ENCODE measurements around the gene RPUSD1.

RPUSD1 gene

DNA sequence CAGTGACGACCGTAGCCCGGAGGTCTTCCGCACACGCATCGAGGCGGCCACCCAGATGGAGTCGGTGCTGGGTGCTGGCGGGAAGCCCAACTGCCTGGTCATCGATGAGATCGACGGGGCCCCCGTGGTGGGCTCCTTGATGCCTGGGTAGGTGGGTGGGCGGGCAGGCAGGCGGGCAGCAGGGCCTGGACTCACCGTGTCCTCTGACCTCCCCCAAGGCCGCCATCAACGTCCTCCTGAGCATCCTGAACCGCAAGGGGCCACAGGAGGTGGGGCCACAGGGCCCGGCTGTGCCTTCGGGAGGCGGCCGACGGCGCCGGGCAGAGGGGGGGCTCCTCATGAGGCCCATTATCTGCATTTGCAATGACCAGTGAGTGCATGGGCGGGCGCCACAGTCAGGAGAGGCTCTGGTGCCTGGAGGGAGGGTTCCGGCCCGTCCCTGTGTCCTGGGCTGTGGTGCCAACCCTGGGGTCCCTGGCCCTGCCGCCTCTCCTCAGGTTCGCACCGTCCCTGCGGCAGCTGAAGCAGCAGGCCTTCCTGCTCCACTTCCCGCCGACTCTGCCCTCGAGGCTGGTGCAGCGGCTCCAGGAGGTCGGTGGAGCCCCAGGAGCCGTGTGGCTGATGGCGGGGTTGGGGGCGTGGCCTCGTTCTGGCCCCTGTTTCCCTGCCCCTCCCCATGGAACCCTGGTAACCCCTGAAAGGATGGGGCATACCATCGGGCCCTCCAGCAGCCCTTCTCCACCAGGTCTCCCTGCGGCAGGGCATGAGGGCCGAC lies 4.2 kb upstream of the RPUSD1 start:
- Histone ChIP-seq H3K27ac (no peak overlapping the region), H3K4me3 (ENCODE audit: low read depth, low read length) (no peak overlapping the region), H3K36me3 (replicated peaks) (peaks cover 2% of the 10 kb centered on the region), H3K27me3 (replicated peaks) (no peaks in the 10 kb centered on the region)
- TF ChIP-seq, protein P1, sequence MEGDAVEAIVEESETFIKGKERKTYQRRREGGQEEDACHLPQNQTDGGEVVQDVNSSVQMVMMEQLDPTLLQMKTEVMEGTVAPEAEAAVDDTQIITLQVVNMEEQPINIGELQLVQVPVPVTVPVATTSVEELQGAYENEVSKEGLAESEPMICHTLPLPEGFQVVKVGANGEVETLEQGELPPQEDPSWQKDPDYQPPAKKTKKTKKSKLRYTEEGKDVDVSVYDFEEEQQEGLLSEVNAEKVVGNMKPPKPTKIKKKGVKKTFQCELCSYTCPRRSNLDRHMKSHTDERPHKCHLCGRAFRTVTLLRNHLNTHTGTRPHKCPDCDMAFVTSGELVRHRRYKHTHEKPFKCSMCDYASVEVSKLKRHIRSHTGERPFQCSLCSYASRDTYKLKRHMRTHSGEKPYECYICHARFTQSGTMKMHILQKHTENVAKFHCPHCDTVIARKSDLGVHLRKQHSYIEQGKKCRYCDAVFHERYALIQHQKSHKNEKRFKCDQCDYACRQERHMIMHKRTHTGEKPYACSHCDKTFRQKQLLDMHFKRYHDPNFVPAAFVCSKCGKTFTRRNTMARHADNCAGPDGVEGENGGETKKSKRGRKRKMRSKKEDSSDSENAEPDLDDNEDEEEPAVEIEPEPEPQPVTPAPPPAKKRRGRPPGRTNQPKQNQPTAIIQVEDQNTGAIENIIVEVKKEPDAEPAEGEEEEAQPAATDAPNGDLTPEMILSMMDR (IDR thresholded peaks at IDR 0.05; ENCODE audit: low read depth, low read length, missing control alignments) = no peak
- no peak for DNase-seq
- in situ Hi-C loops (cut with HindIII; ENCODE audit: low pct_ligation_motif_present, low sequenced_read_pairs) = no loop called here

DNA sequence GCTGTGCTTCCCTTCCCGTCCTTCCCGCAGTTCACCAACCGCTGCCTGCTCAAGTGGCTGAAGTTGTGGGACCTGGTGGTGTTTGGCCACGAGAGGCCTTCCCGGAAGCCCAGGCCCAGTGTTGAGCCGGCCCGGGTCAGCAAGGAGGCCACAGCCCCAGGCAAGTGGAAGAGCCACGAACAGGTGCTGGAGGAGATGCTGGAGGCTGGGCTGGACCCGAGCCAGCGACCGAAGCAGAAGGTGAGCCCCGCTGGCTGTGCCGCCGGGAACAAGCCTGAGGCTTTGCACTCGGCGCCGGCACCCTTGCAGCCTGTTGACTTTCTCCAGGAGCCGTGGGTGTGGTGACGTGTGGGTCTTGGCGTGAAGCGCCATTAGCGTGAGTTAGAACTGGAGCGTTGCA lies 3.0 kb upstream of the RPUSD1 start:
- in situ Hi-C loops (cut with HindIII; ENCODE audit: low pct_ligation_motif_present, low sequenced_read_pairs) = no loop called here
- TF ChIP-seq, protein P1 (IDR thresholded peaks at IDR 0.05; ENCODE audit: low read depth, low read length, missing control alignments) = no peak
- Histone ChIP-seq H3K27ac (no peak overlapping the region), H3K27me3 (replicated peaks) (no peaks in the 10 kb centered on the region), H3K4me3 (ENCODE audit: low read depth, low read length) (no peak overlapping the region), H3K36me3 (replicated peaks) (peaks cover 7% of the 10 kb centered on the region)
- no peak for DNase-seq

GRCh38 chr16:790086-790485 lies 1.9 kb upstream of the RPUSD1 start:
- in situ Hi-C loops (cut with HindIII; ENCODE audit: low pct_ligation_motif_present, low sequenced_read_pairs) = no loop called here
- no peaks in the 10 kb centered on the region for H3K27me3 ChIP-seq (replicated peaks)
- TF ChIP-seq, protein P1 (IDR thresholded peaks at IDR 0.05; ENCODE audit: low read depth, low read length, missing control alignments) = no peak
- no peak for DNase-seq
- H3K36me3 ChIP-seq (replicated peaks) = peaks cover 16% of the 10 kb centered on the region
- H3K27ac ChIP-seq = no peak overlapping the region
- no peak overlapping the region for H3K4me3 ChIP-seq (ENCODE audit: low read depth, low read length)

DNA sequence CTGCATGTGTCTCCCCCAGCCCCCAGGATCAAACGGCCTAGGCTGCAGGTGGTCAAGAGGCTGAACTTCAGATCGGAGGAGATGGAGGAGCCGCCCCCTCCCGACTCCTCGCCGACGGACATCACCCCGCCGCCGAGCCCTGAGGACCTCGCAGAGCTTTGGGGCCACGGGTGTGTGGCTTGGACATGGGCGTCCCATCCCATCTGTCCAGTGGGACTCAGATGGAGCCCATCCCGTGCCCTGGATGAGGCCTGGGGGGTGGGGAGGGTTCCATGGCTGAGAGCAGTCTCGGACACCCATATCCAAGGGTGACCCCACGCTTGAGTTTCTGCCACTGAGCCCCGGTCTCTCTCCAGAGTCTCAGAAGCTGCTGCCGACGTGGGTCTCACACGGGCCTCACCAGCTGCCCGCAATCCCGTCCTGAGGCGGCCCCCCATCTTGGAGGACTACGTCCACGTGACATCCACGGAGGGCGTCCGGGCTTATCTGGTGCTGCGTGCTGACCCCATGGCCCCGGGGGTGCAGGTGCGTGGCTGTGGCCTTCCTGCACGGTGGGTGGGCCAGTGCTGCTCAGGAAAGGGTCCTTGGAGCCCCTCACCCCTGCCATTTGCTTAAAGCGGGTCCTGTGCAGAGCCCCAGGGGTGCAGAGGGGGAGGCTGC lies 1.1 kb upstream of the RPUSD1 start:
- Histone ChIP-seq H3K27ac (no peak overlapping the region), H3K4me3 (ENCODE audit: low read depth, low read length) (peak overlapping the region; percentile 79), H3K27me3 (replicated peaks) (no peaks in the 10 kb centered on the region), H3K36me3 (replicated peaks) (peaks cover 16% of the 10 kb centered on the region)
- no peak for DNase-seq
- in situ Hi-C loops (cut with HindIII; ENCODE audit: low pct_ligation_motif_present, low sequenced_read_pairs) = no loop called here
- TF ChIP-seq, protein P1 (IDR thresholded peaks at IDR 0.05; ENCODE audit: low read depth, low read length, missing control alignments) = no peak

DNA sequence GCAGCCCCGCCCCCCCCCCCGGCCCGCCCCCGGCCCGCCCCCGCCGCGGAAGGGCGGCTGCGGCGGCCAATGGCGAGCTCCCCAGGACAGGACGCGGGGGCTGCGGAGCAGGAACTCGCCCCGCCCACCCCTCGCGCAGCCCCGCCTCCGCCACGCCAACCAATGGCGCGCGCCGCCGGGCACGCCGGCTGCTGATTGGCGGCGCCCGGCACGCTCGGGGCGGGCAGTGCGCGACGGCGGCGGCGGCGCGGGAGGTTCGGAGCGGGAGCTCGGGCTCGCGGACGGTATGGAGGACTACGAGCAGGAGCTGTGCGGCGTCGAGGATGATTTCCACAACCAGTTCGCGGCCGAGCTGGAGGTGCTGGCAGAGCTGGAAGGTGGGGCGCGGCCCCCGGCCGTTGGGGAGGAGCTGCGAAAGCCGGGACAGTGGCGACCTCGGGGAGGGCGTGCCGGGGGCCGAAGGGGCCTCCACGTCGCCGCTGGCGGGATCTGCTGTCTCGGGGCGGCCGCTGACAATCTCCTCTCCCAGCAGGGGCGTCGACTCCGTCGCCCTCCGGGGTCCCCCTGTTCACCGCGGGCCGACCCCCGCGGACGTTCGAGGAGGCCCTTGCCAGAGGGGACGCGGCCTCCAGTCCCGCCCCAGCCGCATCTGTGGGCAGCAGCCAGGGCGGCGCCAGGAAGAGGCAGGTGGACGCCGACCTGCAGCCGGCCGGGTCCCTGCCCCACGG lies 382 bp upstream of the RPUSD1 start, which contains the start of gene CHTF18:
Gene CHTF18 (plus strand): TSS at position 222 of the 728 bp plus-strand sequence. CDS start 65 bp downstream, at position 287.
- peak within 1 kb of the TSS; percentile 89 for H3K4me3 ChIP-seq (ENCODE audit: low read depth, low read length)
- H3K27me3 ChIP-seq (replicated peaks) = no peaks in the 10 kb centered on the region
- in situ Hi-C loops (cut with HindIII; ENCODE audit: low pct_ligation_motif_present, low sequenced_read_pairs) = no loop called here
- H3K27ac ChIP-seq = peak within 1 kb of the TSS; percentile 49
- TF ChIP-seq, protein P1 (IDR thresholded peaks at IDR 0.05; ENCODE audit: low read depth, low read length, missing control alignments) = no peak
- peaks cover 16% of the 10 kb centered on the region for H3K36me3 ChIP-seq (replicated peaks)
- DNase-seq = peak; percentile 83

All from brain microvascular endothelial cell (primary cell).